GM12873 (cell line): ENCODE measurements around the gene HAVCR1.

ENCODE experiments used
- CTCF ChIP-seq: IDR thresholded peaks from 2 replicates; pipeline ENCODE4 v1.5.1; 2012; ENCODE audit warnings: low read depth, mild to moderate bottlenecking, moderate library complexity, low read length, control low read depth; ENCODE audit not compliant: insufficient read depth; ENCODE audit errors: missing control alignments

HAVCR1 gene

GRCh38 chr5:157026789-157027424 lies 32.0 kb downstream of the HAVCR1 start:
- peak; percentile 83 for TF ChIP-seq CTCF

- TF ChIP-seq CTCF, result no peak
These were observed 33.7 kb downstream of the HAVCR1 start for GRCh38 chr5:157025093-157025698.

- TF ChIP-seq CTCF, result no peak
These were observed 34.5 kb downstream of the HAVCR1 start for GRCh38 chr5:157024208-157024959.

- no peak for TF ChIP-seq CTCF
These were observed 36.9 kb downstream of the HAVCR1 start for GRCh38 chr5:157022024-157022423.

GRCh38 chr5:157020511-157021222 lies 38.2 kb downstream of the HAVCR1 start:
- no peak for TF ChIP-seq CTCF

- no peak for TF ChIP-seq CTCF
These were observed 38.9 kb downstream of the HAVCR1 start for GRCh38 chr5:157020002-157020401.

GRCh38 chr5:157006262-157006661 lies 52.7 kb downstream of the HAVCR1 start:
- TF ChIP-seq CTCF, result no peak
